ENCODE results near the gene TMC1. TPM values are rescaled to one million over a fixed set of nuclear protein-coding genes. Genes with fewer than 3 reads are reported as not detected.

Gene TMC1
- total and polyA plus RNA-seq, 2 experiments from 2014 or later, result not detected

DNA sequence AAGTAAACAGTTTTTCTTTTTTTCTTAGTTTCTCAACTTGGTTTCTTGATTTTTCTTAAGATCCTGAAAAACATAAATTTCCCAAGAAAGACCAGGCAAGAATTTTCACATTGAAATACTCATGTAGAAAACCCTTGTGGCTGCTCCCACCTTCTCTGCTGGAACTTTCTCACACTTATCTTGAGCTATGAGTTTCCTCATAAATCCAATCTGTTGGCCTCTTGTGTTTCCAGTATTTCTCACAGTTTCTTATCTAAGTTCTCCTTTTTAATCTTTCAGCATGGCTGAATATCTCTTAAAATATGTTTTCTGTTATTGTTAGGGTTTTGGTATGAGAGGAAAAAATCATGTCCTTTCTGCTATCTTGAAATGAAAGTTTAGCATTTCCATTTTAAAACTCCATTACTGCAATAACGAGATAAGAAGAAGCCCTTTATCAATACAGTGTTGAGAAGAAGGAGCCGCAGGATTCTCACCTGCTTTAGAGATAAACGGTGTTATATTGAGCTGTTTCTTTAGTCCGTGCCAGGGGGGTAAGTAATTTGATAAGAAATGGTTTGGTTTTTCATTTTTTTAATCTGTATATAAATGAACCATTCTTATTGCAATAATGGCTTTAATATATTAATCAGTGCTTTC is 342.2 kb downstream of the TMC1 start:
- TF ChIP-seq, protein P1, sequence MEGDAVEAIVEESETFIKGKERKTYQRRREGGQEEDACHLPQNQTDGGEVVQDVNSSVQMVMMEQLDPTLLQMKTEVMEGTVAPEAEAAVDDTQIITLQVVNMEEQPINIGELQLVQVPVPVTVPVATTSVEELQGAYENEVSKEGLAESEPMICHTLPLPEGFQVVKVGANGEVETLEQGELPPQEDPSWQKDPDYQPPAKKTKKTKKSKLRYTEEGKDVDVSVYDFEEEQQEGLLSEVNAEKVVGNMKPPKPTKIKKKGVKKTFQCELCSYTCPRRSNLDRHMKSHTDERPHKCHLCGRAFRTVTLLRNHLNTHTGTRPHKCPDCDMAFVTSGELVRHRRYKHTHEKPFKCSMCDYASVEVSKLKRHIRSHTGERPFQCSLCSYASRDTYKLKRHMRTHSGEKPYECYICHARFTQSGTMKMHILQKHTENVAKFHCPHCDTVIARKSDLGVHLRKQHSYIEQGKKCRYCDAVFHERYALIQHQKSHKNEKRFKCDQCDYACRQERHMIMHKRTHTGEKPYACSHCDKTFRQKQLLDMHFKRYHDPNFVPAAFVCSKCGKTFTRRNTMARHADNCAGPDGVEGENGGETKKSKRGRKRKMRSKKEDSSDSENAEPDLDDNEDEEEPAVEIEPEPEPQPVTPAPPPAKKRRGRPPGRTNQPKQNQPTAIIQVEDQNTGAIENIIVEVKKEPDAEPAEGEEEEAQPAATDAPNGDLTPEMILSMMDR (IDR thresholded peaks at IDR 0.05; ENCODE audit: low read depth, low read length), result no peak
- H3K27ac ChIP-seq, result no peak overlapping the region
- DNase-seq (ENCODE audit: low read depth in 1 of 2, low spot score in 1 of 2), result peak in 1 of 2 donors; percentile 26
- no peaks in the 10 kb centered on the region for H3K4me1 ChIP-seq (ENCODE audit: low read depth)
- H3K36me3 ChIP-seq, result no peaks in the 10 kb centered on the region
- H3K9me3 ChIP-seq (ENCODE audit: low read depth), result no peaks in the 10 kb centered on the region
- no peaks in the 10 kb centered on the region for H3K27me3 ChIP-seq
- no peak overlapping the region for H3K4me3 ChIP-seq

DNA sequence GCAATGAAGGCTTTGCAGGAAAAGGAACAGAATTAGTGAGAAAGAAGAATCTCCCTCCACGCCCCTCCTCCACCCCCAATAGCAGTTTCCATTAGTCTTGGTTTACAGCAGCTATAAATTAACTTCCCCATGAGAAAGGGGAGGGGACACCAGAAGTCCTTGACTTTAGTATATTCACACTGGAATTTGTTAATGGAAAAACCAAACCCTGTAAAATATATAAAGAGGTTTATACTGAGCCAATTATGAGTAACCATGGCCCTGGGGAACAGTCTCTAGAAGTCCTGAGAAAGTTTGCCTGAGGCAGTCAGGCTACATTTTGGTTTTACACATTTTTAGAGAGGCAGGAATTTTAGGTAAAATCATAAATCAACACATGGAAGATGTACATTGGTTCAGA is 342.9 kb downstream of the TMC1 start:
- Histone ChIP-seq H3K27me3 (no peaks in the 10 kb centered on the region), H3K4me1 (ENCODE audit: low read depth) (no peaks in the 10 kb centered on the region), H3K36me3 (no peaks in the 10 kb centered on the region), H3K4me3 (no peak overlapping the region), H3K27ac (no peak overlapping the region), H3K9me3 (ENCODE audit: low read depth) (no peaks in the 10 kb centered on the region)
- TF ChIP-seq, protein P1 (IDR thresholded peaks at IDR 0.05; ENCODE audit: low read depth, low read length), result no peak
- DNase-seq (ENCODE audit: low read depth in 1 of 2, low spot score in 1 of 2), result no peak

DNA sequence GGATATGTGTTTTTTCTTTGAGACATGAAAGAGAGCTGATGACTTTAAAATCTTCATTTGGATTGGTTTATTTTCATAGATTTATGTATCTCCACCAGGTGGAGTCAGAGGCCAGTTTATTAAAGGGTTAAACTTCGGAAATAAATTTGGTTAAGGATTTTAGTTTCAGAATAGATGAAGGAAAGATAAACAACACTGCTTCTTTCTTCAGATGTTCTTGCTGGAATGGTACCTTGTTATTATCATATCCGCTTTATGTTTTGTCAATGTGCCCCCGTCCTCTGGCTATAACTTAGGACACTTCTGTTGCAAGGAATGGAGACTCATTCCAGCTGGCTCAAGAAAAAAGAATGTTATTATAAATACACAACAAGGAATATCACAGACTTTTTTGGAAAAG is 350.3 kb downstream of the TMC1 start:
- TF ChIP-seq, protein P1 (IDR thresholded peaks at IDR 0.05; ENCODE audit: low read depth, low read length), result peak; percentile 41
- no peaks in the 10 kb centered on the region for H3K27me3 ChIP-seq
- H3K36me3 ChIP-seq, result no peaks in the 10 kb centered on the region
- no peaks in the 10 kb centered on the region for H3K4me1 ChIP-seq (ENCODE audit: low read depth)
- H3K9me3 ChIP-seq (ENCODE audit: low read depth), result no peaks in the 10 kb centered on the region
- H3K4me3 ChIP-seq, result no peak overlapping the region
- no peak overlapping the region for H3K27ac ChIP-seq
- DNase-seq (ENCODE audit: low read depth in 1 of 2, low spot score in 1 of 2), result peak in 1 of 2 donors; percentile 55

DNA sequence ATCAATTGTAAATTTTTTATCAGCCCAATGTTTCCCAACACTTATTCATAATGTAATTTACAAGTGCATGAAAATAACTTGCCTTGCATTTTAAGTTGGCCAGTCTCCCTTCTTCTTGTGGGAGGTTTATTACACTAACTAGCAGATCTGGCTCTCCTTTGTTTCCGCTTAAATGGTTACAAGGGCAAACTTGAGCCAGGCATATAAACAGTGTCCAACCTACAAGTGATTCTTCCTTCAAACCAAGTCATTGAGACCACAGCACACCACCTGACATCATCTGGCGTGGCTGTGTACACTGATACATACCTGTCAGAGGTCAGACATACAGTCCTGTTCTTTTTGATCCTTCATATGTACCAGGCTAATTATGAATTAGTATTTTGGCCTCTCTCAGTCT is 351.3 kb downstream of the TMC1 start:
- Histone ChIP-seq H3K27me3 (no peaks in the 10 kb centered on the region), H3K36me3 (no peaks in the 10 kb centered on the region), H3K4me1 (ENCODE audit: low read depth) (no peaks in the 10 kb centered on the region), H3K27ac (no peak overlapping the region), H3K9me3 (ENCODE audit: low read depth) (no peaks in the 10 kb centered on the region), H3K4me3 (no peak overlapping the region)
- TF ChIP-seq, protein P1 (IDR thresholded peaks at IDR 0.05; ENCODE audit: low read depth, low read length), result no peak
- DNase-seq (ENCODE audit: low read depth in 1 of 2, low spot score in 1 of 2), result peak in 1 of 2 donors; percentile 10

GRCh38 chr9:72873456-72873855 is 352.0 kb downstream of the TMC1 start:
- H3K36me3 ChIP-seq, result no peaks in the 10 kb centered on the region
- DNase-seq (ENCODE audit: low read depth in 1 of 2, low spot score in 1 of 2), result no peak
- no peaks in the 10 kb centered on the region for H3K27me3 ChIP-seq
- no peak overlapping the region for H3K27ac ChIP-seq
- H3K4me1 ChIP-seq (ENCODE audit: low read depth), result no peaks in the 10 kb centered on the region
- TF ChIP-seq, protein P1 (IDR thresholded peaks at IDR 0.05; ENCODE audit: low read depth, low read length), result no peak
- no peak overlapping the region for H3K4me3 ChIP-seq
- no peaks in the 10 kb centered on the region for H3K9me3 ChIP-seq (ENCODE audit: low read depth)

All from cardiac muscle cell (in vitro differentiated cells and primary cell).